NCI-H128 (cell line): Measurements from ENCODE around the gene RIC1.
"Not testable (repeated sequence)": the region's sequence is repeated elsewhere in the genome, so short reads cannot be mapped to it uniquely, and the experiment has no call there.

Experiments
- DNase-seq: peaks from one replicate; lab custom pipeline; 2025; ENCODE audit not compliant: unreplicated experiment; lab: John Stamatoyannopoulos, UW

The RIC1 gene

DNA sequence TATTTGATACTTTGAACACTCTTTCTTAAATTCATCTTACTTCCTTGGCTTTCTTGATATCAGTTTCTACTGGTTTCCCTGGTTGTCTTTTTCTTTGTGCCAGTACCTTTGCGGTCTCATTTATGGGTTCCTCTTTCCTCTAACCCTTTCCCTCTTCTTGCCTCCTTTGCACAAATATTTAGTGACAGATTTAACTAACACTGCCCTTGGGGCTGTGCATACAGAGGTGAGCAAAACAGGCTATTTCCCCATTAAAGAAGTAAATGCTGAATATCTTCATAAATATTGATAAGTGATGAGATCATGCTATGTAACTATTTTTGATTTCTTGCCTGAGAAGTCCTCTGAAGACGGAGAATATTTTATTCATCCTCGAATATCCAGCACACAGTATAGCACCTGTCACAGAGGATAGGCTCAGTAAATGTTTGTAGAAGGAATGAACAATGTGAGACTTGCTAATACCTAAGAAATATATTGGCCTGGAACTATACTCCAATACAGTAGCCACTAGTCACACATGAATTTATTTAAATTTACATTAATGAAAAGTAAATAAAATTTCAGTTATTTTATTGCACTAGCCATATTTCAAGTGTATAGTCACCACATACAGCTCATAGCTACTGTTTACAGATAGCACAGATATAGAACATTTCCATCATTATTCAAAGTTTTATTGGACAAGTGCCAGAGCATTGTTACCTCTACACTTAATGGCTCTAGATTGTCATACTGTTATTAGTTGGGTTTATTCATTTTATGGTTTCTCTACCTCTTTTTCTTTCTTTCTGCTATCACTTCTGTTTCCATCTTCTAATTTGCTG is 90.4 kb downstream of the RIC1 start:
- no peak for DNase-seq

DNA sequence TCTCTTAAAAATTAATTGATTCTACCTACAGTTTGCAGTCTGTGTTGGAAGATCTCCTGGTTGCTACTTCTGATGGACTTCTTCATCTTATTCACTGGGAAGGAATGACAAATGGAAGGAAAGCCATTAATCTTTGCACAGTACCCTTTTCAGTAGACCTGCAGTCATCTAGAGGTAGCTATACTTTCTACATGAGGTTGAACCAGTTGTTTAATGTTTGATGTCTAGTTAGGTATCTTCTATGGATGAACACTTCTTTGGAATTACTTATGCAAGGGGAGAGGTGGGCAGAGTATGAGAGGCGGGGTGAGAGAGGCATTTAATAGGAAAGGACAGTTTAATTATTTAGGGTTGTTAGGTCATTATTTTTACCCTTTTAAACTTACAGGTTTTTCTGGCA is 91.2 kb downstream of the RIC1 start:
- no peak for DNase-seq

DNA sequence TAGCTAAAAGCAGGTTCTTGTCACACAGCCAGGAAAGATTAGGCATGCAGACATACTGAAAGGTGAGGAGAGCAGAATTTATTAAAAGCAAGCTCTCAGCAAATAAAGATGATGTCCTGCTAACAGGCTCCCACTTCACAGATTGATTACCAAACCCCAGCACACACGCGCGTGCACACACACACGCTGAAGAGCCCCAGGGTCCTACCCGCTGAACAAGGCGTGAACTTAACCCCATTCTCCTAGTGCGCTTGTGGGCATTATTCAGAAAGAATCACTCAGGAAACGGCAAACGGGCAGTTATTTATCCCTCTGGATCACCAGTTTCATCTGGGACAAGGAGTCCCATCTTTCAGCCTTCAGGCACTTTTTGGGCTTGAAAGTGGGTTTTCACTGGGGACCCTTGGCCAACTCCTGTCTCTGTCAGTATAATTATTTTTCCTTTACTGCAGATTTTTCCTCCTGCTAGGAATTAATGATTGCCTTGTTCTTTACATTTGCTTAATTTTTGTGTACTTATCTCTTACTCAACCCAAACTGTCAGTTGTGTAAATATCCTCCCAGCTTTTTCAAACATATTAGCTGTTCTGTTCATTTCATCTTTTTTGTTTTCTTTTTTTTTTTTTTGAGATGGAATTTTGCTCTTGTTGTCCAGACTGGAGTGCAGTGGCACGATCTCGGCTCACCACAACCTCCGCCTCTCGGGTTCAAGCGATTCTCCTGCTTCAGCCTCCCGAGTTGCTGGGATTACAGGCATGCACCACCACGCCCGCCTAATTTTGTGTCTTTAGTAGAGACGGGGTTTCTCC is 92.6 kb downstream of the RIC1 start:
- DNase-seq: no peak

DNA sequence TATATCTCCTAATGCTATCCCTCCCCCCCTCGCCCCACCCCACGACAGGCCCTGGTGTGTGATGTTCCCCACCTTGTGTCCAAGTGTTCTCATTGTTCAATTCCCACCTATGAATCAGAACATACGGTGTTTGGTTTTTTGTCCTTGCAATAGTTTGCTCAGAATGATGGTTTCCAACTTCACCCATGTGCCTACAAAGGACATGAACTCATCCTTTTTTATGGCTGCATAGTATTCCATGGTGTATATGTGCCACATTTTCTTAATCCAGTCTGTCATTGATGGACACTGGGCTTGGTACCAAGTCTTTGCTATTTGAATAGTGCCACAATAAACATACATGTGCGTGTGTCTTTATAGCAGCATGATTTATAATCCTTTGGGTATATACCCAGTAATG is 93.8 kb downstream of the RIC1 start:
- not testable (repeated sequence) for DNase-seq

DNA sequence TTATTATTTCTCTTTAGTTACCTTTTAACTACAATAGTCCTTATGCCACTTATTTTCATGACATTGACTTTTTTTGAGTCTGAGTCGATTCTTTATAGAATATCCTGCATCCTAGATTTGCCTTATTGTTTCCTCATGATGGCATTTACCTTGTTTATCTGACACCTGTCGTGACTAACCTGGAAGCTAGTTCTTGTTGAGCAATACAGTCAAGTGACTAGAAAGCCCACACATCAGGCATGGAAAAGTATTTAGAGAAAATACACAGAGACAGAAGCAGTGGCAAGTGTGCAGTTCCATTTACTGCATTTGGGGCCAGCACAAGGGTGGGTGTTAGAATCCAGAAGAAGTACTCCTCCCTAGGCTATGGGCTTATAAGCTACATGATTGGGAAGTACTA is 106.2 kb downstream of the RIC1 start:
- DNase-seq: no peak

DNA sequence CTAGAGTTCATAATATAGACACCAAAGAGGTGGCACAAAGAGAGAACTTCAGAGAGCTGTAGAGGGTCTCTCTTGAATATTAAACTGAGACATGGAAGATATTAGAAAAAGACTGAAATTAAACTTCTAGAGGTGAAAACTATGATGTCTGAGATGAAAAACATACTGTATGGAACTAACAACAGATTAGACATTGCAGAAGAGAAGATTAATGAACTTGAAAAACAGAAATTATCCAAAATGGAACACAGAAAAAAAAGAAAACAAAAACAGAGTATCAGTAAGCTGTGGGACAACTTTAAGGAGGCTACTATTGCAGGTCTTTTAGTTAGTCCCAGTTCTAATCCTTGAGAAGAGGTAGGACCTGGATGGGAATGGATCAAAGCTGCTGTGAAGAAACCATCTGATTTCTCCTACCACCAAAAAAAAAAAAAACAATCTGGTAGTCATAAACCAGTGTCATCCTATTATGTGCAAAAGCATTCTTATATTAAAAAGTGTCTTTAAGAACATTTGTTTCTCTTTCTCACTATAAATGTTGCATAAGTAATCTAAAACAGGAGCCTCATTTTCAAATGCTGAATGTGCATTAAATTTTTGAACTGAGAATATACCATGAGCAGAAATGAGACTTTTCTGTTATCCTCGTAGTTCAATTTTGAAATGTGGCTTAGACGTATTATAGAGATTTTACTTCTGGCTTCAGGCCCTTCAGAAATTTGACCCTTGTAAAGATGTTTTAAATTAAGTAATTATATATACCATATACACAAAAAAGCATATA is 107.8 kb downstream of the RIC1 start:
- no peak for DNase-seq

DNA sequence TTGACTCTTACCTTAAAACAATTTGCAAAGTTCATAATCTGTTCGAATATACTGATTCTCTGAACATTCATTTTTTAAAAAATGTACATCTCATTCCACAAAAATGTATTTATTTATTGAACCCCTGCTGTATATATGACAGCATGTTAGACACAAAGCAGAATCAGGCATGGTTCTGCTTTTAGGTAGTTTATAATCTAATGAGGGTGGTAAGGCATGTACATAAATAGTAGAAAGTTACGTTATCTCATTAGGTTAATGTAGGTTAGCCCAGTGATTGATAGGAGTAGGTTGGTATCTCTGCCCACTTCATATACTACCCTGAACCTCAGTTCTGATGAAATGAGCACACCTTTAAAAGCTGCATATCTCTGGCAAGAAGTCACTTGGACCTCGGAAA is 114.2 kb downstream of the RIC1 start:
- no peak for DNase-seq

DNA sequence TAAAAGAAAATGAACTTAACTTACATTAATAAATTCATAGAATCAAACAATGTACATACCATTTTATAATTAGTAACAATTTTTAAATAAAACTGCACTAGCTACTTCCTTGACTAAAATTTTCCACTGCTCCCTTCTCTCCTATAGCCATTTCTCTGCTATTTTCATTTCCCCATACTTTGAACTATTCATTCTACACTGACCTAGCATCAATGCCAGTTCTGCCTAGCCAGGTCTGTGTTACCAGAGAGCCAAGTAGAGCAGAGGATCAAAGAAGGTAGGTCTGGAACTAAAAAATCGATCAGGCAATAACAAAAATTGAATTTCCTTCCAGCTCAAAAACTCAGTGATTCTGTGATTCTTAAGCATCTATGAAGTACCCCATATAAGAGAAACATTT is 119.5 kb downstream of the RIC1 start:
- DNase-seq: no peak

DNA sequence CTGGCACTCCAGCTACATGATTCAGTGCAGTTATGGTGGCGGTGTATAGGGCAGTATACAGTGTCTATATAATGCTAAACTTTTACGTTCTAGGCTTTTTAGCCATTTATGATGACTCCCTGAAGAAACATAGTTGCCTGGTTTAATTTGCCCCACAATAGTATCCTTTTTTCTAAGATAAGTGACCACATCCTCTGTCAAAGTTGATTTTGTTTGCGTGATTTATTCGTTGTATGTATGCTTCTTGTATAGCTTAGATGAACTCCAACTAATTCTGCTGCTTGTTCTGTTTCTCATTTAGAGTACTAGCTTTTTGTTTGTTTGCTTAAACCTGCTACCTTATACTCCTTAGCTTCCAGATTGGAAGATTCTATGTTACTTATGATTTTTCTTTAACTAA is 120.4 kb downstream of the RIC1 start:
- no peak for DNase-seq

DNA sequence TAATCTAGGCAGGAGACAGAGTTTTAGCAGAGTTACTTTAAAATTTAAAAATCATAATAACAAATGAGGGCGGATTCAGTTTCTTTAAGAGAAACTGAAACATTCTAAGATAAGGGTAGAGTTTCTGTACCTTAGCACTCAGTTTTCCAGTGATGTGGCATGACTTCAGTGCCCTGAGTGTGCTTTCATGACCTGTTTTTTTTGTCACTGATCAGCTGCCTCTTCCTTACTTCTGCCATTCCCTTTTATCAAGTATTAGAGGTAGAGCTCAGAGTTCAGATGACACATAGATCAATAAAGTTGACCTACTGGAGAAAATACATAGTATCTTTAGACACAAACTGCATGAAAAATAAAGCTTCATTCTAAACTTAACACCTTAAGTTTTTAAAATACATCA is 121.7 kb downstream of the RIC1 start:
- DNase-seq: no peak

DNA sequence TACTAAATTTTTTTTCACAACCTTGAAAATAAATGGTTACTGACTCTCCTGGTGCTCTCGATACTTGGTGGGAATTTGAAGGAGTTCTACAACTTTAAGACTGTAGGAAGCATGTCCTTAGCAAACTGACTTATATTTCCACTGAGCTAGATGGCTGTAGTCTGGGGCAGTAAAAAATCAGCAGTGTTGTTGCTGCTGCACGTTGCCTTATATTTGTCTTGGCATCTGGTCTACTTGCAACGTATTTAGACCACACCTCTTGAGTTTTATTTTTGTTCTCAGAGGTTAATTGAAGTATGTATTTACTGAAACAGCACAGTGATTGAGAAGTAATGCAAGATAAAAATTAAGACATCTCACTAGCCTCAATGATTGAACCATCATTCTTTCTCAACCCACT is 127.7 kb downstream of the RIC1 start:
- no peak for DNase-seq

DNA sequence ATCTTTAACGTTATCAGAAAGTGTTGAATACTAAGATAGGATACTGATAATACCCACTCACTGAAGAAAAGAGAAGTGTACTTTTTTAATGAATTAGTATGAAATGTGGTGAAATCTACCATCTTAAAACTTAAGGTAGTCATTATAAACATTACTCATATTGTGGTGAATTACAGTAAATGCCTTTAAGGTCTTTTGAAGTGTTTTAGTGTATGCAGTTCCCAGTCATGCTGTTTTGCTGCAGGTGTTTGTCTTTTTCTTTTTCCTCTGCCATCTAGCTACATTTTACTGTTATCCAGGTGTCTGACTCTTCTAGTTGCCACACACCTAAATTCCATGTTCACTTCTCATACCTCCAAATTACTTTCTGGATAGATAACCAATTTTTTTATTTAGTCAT is 131.4 kb downstream of the RIC1 start:
- DNase-seq: no peak

DNA sequence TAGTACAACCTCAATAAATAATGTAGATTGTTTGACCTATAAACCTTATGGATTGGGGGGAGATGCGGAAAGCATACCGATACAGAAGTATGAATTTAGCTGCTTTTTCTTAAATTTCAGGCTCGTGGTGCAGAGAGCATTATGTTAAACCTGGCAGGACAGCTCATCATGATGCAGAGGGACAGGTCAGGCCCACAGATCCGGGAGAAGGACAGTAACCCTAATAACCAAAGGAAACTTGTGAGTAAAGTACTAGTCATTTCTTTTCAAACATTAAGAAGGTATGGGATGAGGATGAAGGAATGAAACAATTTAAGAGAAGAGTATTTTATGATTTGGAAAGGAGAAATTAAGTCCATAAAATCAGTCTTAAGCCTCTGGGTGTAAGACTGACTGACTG is 133.5 kb downstream of the RIC1 start:
- no peak for DNase-seq

DNA sequence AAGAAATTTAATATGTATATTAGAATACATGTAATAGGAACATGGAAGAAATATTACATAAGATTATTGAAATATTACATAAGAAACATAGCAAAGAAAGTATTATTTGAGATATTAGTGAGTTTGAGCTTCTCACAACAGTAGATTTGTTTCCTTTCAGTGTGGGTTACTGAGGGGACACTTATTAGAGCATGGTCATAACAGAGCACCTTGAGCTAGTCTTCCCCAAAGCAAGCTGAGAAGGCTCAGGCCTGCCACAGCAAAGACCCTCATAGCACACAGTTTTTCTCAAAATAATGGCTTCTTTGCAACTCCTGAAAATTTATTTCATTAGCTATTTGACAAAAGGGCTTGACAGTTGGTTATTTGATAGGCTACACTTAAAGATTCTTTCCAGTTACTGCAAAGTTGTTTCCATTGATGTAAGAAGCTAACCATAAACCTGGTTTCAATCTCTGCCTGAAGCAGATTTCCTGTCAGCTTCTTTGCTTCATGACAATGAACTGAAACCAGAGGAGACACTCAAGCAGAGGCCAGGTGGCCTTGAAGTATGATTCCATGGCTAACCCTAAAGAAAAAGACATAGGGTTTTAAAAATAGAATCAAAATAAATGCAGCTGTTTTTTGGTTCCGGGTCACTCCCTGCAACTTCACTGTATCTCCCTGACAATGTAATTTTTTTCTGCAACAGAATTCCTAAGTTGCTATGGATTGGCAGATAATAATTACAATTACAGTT is 135.4 kb downstream of the RIC1 start:
- no peak for DNase-seq

DNA sequence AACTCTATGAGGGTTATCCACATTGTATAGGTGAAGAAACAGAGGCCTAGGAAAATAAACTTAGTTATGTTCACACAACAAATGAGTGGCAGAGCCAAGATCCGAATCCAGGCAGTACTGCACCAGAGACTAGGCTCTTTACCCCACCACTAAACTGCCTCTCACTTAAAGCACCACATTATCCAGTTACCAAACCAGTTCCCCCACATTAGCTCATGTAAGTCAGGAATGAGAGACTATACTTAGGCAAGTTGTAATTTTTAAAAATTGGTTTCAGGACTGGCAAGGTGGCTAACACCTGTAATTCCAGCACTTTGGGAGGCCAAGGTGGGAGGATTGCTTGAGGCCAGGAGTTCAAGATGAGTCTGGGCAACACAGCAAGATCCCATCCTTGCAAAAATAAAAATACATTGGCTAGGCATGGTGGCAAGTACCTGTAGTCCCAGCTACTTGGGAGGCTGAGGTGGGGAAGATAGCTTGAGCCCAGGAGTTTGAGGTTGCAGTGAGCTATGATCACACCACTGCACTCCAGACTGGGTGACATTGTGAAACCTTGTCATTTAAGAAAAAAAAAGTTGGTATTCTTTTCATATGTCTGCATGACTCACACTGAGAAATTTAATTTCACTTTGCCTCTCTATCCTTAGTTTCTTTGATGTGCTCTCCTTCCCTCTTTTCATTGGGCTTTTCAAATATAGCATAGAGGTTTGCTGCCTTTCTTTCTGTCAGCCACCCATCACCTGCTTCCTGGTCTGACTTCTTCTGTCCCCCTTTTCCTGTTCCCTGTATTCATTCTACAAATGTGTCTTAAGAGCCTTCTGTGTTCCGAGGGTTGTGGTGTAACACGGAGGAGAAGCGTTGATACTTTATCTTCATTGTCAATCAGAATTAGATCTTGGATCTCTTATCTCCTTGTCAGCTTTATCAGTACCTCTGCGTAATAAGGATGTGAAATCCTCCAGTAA is 139.3 kb downstream of the RIC1 start:
- no peak for DNase-seq

DNA sequence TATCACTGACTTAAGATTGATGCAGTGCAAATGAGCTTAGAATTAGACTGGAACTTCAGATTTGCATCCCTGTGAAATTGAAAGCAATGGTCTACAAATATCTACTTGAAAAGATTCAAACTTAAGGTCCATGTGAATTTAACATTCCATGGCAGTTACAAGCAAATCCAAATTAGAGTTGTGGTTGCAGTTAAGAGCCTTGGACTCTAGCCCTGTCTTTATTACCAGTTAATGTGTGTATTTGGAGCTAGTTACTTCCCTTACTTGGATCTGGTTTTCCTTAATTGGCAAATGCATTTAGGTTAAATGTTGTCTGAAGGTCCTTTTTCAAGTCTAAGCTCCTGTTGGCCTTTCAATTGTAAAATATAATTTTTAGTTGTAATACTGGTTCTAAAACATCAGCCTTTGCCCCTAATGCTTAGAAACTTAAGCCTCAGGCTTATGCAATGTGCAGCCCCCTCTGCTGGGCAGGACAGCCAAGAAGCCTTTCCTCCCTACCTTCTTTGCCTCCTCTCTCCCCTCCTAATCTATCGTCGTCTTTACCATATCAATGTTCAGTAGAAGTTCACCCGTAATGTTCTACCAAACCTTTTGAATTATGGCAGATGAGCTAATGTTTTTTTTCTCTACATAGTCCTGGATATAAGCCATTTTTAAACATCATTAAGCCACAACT is 144.6 kb downstream of the RIC1 start:
- no peak for DNase-seq

DNA sequence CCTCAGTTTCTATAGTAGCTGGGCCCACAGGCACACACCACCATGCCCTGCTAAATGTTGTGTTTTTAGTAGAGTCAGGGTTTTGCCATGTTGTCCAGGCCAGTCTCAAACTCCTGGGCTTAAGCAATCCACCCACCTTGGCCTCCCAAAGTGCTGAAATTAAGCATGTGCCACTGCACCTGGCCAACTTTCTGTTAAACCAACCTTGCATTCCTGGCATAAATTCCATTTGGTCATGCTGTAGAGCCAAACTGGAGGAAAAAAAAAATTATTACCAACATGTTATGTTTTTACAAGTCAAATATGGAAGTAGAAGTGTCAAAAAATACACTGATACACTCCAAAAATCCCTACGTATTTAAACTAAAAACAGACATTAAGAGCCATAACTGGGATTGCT is 149.9 kb downstream of the RIC1 start:
- DNase-seq: no peak

DNA sequence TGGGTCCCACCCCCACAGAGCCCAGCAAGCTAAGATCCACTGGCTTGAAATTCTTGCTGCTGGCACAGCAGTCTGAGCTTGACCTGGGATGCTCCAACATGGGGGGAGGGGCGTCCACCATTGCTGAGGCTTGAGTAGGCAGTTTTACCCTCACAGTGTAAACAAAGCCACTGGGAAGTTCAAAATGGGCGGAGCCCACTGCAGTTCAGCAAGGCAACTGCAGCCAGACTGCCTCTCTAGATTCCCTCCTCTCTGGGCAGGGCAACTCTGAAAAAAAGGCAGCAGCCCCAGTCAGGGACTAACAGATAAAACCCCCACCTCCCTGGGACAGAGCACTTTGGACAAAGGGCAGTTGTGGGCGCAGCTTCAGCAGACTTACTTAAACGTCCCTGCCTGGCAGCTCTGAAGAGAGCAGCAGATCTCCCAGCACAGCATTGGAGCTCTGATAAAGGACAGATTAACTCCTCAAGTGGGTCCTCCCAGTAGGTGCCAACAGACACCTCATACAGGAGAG is 150.9 kb downstream of the RIC1 start:
- not testable (repeated sequence) for DNase-seq

DNA sequence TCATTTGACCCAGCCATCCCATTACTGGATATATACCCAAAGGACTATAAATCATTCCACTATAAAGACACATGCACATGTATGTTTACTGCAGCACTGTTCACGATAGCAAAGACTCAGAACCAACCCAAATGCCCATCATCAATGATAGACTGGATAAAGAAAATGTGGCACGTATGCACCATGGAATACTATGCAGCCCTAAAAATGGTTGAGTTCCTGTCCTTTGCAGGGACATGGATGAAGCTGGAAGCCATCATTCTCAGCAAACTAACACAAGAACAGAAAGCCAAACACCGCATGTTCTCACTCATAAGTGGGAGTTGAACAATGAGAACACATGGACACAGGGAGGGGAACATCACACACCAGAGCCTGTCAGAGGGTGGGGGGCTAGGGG is 154.5 kb downstream of the RIC1 start:
- not testable (repeated sequence) for DNase-seq
